Kidney glomerular epithelial cell (primary cell): ENCODE results near the gene TMEM247.
"Not testable (repeated sequence)": the region's sequence is repeated elsewhere in the genome, so short reads cannot be mapped to it uniquely, and the experiment has no call there.

Experiments
- DNase-seq: peaks from one replicate; lab custom pipeline; 2025; lab: John Stamatoyannopoulos, UW

TMEM247 gene

GRCh38 chr2:46512185-46512584 is 32.8 kb downstream of the TMEM247 start:
- DNase-seq, result no peak

- DNase-seq, result no peak
Observed at GRCh38 chr2:46514738-46515137, 35.4 kb downstream of the TMEM247 start.

- DNase-seq, result no peak
Observed at GRCh38 chr2:46517485-46517884, 38.1 kb downstream of the TMEM247 start.

- no peak for DNase-seq
Observed at GRCh38 chr2:46518861-46519260, 39.5 kb downstream of the TMEM247 start.

GRCh38 chr2:46519265-46519664 is 39.9 kb downstream of the TMEM247 start:
- no peak for DNase-seq

GRCh38 chr2:46520130-46520711 is 40.9 kb downstream of the TMEM247 start:
- no peak for DNase-seq

GRCh38 chr2:46521215-46521683 is 41.9 kb downstream of the TMEM247 start:
- DNase-seq, result no peak

GRCh38 chr2:46522385-46522784 is 43.0 kb downstream of the TMEM247 start:
- not testable (repeated sequence) for DNase-seq

GRCh38 chr2:46525522-46526155 is 46.3 kb downstream of the TMEM247 start:
- DNase-seq, result no peak

GRCh38 chr2:46528880-46529279 is 49.5 kb downstream of the TMEM247 start:
- no peak for DNase-seq

GRCh38 chr2:46530639-46531038 is 51.3 kb downstream of the TMEM247 start:
- DNase-seq, result no peak

GRCh38 chr2:46531863-46532262 is 52.5 kb downstream of the TMEM247 start:
- DNase-seq, result no peak
